Smooth muscle cell (in vitro differentiated cells): ENCODE measurements around the gene DIPK1C. TPM values are rescaled to one million over a fixed set of nuclear protein-coding genes. Genes with fewer than 3 reads are reported as not detected.

Experiments used
- DNase-seq: peaks from one replicate; lab custom pipeline; 2025; ENCODE audit not compliant: unreplicated experiment; lab: John Stamatoyannopoulos, UW
- H2AFZ ChIP-seq: fragments of 200-600 bp; sonication (generic); 2 replicates; pipeline ENCODE4 v1.6.0; 2016; ENCODE audit warnings: antibody characterized with exemption, low read depth, mild to moderate bottlenecking
- H3F3A ChIP-seq: fragments of 200-600 bp; sonication (generic); 2 replicates; pipeline ENCODE4 v1.6.0; 2017; ENCODE audit warnings: antibody characterized with exemption, low read depth
- H3K27ac ChIP-seq: fragments of 200-600 bp; sonication (generic); 2 replicates; pipeline ENCODE4 v1.5.1; 2016; ENCODE audit warnings: low read depth, mild to moderate bottlenecking
- H3K27me3 ChIP-seq: fragments of 200-600 bp; sonication (generic); 2 replicates; pipeline ENCODE4 v1.6.1; 2016; ENCODE audit warnings: low read depth, mild to moderate bottlenecking
- H3K36me3 ChIP-seq: fragments of 200-600 bp; sonication (generic); 2 replicates; pipeline ENCODE4 v1.5.1; 2016; ENCODE audit warnings: low read depth
- H3K4me1 ChIP-seq: fragments of 200-600 bp; sonication (generic); 2 replicates; pipeline ENCODE4 v1.5.1; 2016; ENCODE audit warnings: low read depth
- H3K4me2 ChIP-seq: fragments of 200-600 bp; sonication (generic); 2 replicates; pipeline ENCODE4 v1.6.0; 2016; ENCODE audit warnings: mild to moderate bottlenecking
- H3K4me3 ChIP-seq: fragments of 200-600 bp; sonication (generic); 2 replicates; pipeline ENCODE4 v1.5.1; 2016; ENCODE audit warnings: mild to moderate bottlenecking
- H3K79me2 ChIP-seq: fragments of 200-600 bp; sonication (generic); 2 replicates; pipeline ENCODE4 v1.6.0; 2016; ENCODE audit warnings: low read depth, mild to moderate bottlenecking
- H3K9ac ChIP-seq: fragments of 200-600 bp; sonication (generic); 2 replicates; pipeline ENCODE4 v1.6.0; 2016; ENCODE audit warnings: low read depth
- H3K9me3 ChIP-seq: fragments of 200-600 bp; sonication (generic); replicated peaks from 2 replicates; pipeline ENCODE4 v1.5.1; 2016; ENCODE audit warnings: low read depth
- H4K20me1 ChIP-seq: fragments of 200-600 bp; sonication (generic); 2 replicates; pipeline ENCODE4 v1.6.0; 2016; ENCODE audit warnings: low read depth
- CTCF ChIP-seq: fragments of 200-600 bp; sonication (generic); IDR thresholded peaks from 2 replicates; pipeline ENCODE4 v1.5.1; 2017; ENCODE audit warnings: borderline replicate concordance, mild to moderate bottlenecking, antibody characterized with exemption; ENCODE audit not compliant: insufficient read depth, poor library complexity, severe bottlenecking
- WGBS: methylation state at CpG from one replicate; pipeline ENCODE4 v1.1.7; 2016; ENCODE audit warnings: low lambda C conversion rate; 5-methylcytosine and 5-hydroxymethylcytosine counted together
- polyA plus RNA-seq: library from polyadenylated mRNA; unstranded; fragments of >200 nt; fragmentation: Nextera tagmentation; extraction: Ambion mirVana; gene quantifications from 2 replicates; pipeline ENCODE4 v1.2.1, GENCODE V29; 2016
- total RNA-seq: library from RNA; depleted of rRNA; stranded (reverse); fragments of >200 nt; gene quantifications from 2 replicates; pipeline ENCODE4 v1.2.3, GENCODE V29; 2014

Gene DIPK1C
- total and polyA plus RNA-seq, 2 experiments from 2014 or later: not detected

GRCh38 chr18:74465775-74466174 lies 8.7 kb upstream of the DIPK1C start:
- Histone ChIP-seq H3K9ac (no peak overlapping the region), H3K27me3 (no peaks in the 10 kb centered on the region), H4K20me1 (no peaks in the 10 kb centered on the region), H3K4me1 (no peaks in the 10 kb centered on the region), H3K9me3 (no peaks in the 10 kb centered on the region), H2AFZ (no peak overlapping the region), H3K36me3 (no peaks in the 10 kb centered on the region), H3K27ac (no peak overlapping the region), H3K4me2 (no peak overlapping the region), H3K4me3 (no peak overlapping the region), H3F3A (no peaks in the 10 kb centered on the region), H3K79me2 (no peaks in the 10 kb centered on the region)
- WGBS: 95% methylated on average over 4 of the region's 4 CpGs
- no peak for TF ChIP-seq CTCF
- DNase-seq: no peak

GRCh38 chr18:74463983-74464382 lies 6.9 kb upstream of the DIPK1C start:
- H3K9ac ChIP-seq: no peak overlapping the region
- H3K36me3 ChIP-seq: no peaks in the 10 kb centered on the region
- H3K9me3 ChIP-seq: no peaks in the 10 kb centered on the region
- DNase-seq: no peak
- H3K4me3 ChIP-seq: no peak overlapping the region
- 93% methylated on average over 1 of the region's 1 CpG for WGBS
- no peaks in the 10 kb centered on the region for H4K20me1 ChIP-seq
- no peaks in the 10 kb centered on the region for H3F3A ChIP-seq
- no peak overlapping the region for H2AFZ ChIP-seq
- no peaks in the 10 kb centered on the region for H3K79me2 ChIP-seq
- H3K27me3 ChIP-seq: peaks cover 16% of the 10 kb centered on the region
- no peak for TF ChIP-seq CTCF
- H3K4me1 ChIP-seq: no peaks in the 10 kb centered on the region
- no peak overlapping the region for H3K4me2 ChIP-seq
- H3K27ac ChIP-seq: no peak overlapping the region

DNA sequence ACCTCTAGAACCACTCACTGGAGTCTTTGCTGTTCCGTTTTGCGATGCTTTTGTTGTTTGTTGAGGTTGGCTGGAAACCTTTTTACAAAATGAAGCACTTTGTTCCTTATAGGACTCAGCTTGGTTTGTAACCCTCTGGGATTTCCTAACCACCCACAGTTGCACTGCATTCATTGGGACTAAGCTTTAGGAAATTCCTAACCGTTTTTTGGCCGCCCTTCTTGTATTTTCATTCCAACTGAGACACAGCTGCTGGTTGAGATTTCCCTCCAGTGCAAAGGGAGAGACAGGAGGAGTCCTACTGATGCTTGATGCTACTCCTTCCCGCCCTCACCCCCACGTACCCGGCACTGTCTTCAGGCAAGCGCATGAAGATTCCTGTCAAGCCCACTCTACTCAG lies 6.1 kb upstream of the DIPK1C start:
- Histone ChIP-seq H3F3A (no peaks in the 10 kb centered on the region), H4K20me1 (no peaks in the 10 kb centered on the region), H3K9me3 (no peaks in the 10 kb centered on the region), H3K4me1 (no peaks in the 10 kb centered on the region), H3K79me2 (no peaks in the 10 kb centered on the region), H3K36me3 (no peaks in the 10 kb centered on the region), H3K27ac (no peak overlapping the region), H3K9ac (no peak overlapping the region), H3K4me2 (no peak overlapping the region), H2AFZ (no peak overlapping the region), H3K27me3 (peaks cover 23% of the 10 kb centered on the region), H3K4me3 (no peak overlapping the region)
- 86% methylated on average over 8 of the region's 8 CpGs for WGBS
- no peak for DNase-seq
- TF ChIP-seq CTCF: no peak

GRCh38 chr18:74460825-74461224 lies 3.7 kb upstream of the DIPK1C start:
- no peak for DNase-seq
- 95% methylated on average over 7 of the region's 7 CpGs for WGBS
- H3K4me1 ChIP-seq: peaks cover 9% of the 10 kb centered on the region

More at GRCh38 chr18:74460825-74461224, 3.7 kb upstream of the DIPK1C start:
- TF ChIP-seq CTCF: no peak
- H3K79me2 ChIP-seq: no peaks in the 10 kb centered on the region
- H2AFZ ChIP-seq: no peak overlapping the region
- H3K4me2 ChIP-seq: no peak overlapping the region
- no peak overlapping the region for H3K27ac ChIP-seq
- no peaks in the 10 kb centered on the region for H4K20me1 ChIP-seq
- no peak overlapping the region for H3K4me3 ChIP-seq
- no peaks in the 10 kb centered on the region for H3F3A ChIP-seq
- H3K27me3 ChIP-seq: peaks cover 45% of the 10 kb centered on the region
- no peaks in the 10 kb centered on the region for H3K36me3 ChIP-seq
- H3K9ac ChIP-seq: no peak overlapping the region
- H3K9me3 ChIP-seq: no peaks in the 10 kb centered on the region
